Activated CD8-positive, alpha-beta memory T cell treated with anti-CD3 and anti-CD28 coated beads for 36 hours (primary cell): ENCODE data around the gene DOP1A. TPM values are rescaled to one million over a fixed set of nuclear protein-coding genes. Genes with fewer than 3 reads are reported as not detected.

ENCODE experiments used
- CTCF ChIA-PET: fragments of 350-600 bp; sonication (Branson Sonifier 250); formaldehyde crosslinking; loops from one replicate; lab custom pipeline; 2021; ENCODE audit warnings: antibody characterized with exemption; lab: Charles Lee
- POLR2A ChIA-PET: fragments of 350-600 bp; sonication (Branson Sonifier 250); formaldehyde crosslinking; loops from one replicate; lab custom pipeline; 2021; ENCODE audit warnings: antibody characterized with exemption; lab: Charles Lee
- total RNA-seq, 2 experiments: library from RNA; stranded (reverse); gene quantifications; one replicate each; pipeline ENCODE4 v1.2.3, GENCODE V29; 2021

The DOP1A gene, protein sequence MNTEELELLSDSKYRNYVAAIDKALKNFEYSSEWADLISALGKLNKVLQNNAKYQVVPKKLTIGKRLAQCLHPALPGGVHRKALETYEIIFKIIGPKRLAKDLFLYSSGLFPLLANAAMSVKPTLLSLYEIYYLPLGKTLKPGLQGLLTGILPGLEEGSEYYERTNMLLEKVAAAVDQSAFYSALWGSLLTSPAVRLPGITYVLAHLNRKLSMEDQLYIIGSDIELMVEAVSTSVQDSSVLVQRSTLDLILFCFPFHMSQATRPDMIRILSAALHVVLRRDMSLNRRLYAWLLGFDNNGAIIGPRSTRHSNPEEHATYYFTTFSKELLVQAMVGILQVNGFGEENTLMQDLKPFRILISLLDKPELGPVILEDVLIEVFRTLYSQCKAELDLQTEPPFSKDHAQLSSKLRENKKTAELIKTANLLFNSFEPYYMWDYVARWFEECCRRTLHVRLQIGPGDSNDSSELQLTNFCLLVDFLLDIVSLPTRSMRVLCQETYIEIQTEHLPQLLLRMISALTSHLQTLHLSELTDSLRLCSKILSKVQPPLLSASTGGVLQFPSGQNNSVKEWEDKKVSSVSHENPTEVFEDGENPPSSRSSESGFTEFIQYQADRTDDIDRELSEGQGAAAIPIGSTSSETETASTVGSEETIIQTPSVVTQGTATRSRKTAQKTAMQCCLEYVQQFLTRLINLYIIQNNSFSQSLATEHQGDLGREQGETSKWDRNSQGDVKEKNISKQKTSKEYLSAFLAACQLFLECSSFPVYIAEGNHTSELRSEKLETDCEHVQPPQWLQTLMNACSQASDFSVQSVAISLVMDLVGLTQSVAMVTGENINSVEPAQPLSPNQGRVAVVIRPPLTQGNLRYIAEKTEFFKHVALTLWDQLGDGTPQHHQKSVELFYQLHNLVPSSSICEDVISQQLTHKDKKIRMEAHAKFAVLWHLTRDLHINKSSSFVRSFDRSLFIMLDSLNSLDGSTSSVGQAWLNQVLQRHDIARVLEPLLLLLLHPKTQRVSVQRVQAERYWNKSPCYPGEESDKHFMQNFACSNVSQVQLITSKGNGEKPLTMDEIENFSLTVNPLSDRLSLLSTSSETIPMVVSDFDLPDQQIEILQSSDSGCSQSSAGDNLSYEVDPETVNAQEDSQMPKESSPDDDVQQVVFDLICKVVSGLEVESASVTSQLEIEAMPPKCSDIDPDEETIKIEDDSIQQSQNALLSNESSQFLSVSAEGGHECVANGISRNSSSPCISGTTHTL (N-terminal part only)
- total RNA-seq: 1 to 10 TPM; 7.3 to 8.0 TPM

- CTCF ChIA-PET: interaction anchor here (0.8 to 3.9 kb wide), 20 partner anchors 8 to 1160 kb away, joined by 3 to 25 read pairs (median 5); partner anchors contain the start of genes IBTK, PGM3 and RWDD2A
- POLR2A ChIA-PET: interaction anchor here (0.7 to 1.4 kb wide), 3 partner anchors 17 to 819 kb away, joined by 3 to 4 read pairs (median 3); no protein-coding TSS in a partner anchor
Observed at GRCh38 chr6:83067448-83068439, at the start of gene DOP1A. DOP1A (plus strand) TSS chr6:83067671; CDS start chr6:83096978, 29,307 bp downstream.

DNA sequence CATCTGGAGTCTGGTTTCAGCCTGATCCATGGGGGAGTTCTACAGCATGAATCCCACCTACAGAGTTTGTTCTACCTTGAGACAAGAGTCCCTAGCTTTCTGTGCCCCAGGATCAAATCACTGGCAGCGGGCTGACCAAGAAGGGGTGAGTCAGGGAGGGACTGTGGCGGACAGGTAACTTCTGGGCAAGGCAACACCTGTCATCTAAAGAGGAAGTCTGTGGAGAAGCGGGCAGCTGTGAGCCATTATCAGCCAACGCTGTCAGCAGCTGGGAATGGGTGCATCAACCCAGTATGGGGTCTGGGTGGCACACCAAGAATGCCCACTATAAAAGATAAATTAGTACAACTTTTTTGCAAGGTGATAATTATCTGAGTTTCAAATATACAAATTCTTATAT is 47.7 kb upstream of the DOP1A start:
- ChIA-PET CTCF (no interaction called here), POLR2A (no interaction called here)

- CTCF ChIA-PET: no interaction called here
- POLR2A ChIA-PET: no interaction called here
Observed at GRCh38 chr6:83031689-83032088, 35.8 kb upstream of the DOP1A start.

GRCh38 chr6:83038246-83038645 is 29.2 kb upstream of the DOP1A start:
- POLR2A ChIA-PET: no interaction called here
- CTCF ChIA-PET: no interaction called here

DNA sequence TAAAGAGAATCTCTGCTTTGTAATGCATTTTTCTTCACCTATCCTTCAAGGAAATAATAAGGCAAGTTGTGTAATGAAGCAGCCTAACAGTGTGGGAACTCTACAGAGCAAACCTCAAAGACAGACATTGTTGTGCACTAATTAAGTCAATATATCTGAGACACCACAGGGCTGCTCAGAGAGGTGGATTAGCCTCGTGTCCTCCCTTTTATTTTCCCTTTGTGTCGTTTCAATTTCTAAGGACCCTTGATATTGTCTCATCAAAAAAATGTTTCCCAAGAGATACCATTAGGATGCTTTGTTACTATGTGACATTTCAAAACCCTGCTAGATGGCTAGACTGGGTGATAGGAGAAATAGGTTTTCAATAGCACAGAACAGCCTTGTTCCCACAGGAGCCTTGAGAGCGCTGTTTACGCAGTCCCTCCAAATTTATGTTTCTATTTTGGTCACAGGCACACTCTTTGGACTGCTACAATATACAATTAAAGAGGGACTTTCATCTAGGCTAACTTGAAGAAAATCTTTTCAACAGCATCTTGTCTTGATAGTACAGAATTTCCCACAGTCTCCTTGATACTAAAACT is 24.9 kb upstream of the DOP1A start:
- ChIA-PET POLR2A (no interaction called here), CTCF (no interaction called here)

DNA sequence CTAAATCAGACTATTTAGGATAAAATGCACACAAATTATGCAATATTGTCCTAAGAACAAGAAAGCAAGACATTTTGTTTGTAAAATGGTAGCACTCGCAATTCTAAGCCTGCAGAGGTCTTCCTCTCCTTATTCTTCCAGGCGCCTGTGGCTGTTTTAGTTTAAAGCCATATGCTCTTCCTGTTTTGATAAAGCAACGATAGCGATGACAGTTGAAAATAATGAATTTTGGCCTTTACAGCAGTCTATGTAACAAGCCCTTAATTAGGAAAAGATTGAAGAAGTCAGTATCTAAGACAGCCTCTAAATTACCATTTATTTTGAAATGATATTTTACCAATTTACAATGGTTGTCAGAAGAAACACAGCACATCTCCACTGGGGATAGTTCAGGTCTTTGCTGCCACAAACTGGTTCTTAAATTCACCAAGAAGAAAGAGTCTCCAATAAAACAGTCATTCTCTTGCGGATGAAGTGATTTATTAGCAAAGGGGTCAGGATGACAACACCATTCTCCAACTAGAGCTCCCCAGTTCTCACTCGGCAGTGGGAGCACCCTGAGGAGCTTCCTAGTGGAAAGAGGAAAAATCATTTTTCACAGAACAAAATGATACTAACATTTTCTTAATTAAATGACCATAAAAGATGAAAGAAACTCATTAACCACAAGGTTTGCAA is 23.2 kb upstream of the DOP1A start:
- POLR2A ChIA-PET: no interaction called here
- CTCF ChIA-PET: no interaction called here

DNA sequence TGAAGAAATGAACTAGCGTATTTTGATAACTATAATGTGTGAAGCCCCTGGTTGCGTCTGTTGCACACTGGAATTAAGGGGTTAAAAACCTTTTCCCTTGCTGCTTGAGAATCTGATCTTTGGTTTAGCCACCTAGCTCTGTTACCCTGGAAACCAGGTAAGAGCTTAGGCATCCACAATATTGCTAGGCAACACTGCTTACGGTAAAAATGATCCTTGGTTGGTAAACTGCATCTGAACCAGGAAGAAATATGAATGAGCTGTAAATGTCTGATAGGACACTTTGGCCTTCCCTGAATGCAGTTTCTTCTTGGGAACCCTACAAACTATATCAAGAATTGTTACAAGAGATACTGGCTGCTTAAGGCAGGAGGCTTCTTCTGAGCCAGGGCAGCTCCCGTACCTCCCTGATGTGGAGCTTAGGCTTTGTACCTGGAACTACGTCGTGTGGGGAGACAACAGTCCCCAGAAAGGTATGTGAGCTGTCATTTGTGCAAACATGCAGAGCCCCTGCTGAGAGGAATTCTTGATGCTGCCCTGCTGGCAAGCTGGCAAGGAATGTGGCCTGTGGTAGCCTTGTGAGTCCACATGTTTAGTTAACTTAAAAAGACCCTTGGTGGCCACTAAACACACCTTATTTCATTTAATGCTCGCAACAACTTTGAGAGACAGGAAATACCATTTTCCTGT is 20.3 kb upstream of the DOP1A start:
- CTCF ChIA-PET: no interaction called here
- POLR2A ChIA-PET: no interaction called here

- POLR2A ChIA-PET: no interaction called here
- CTCF ChIA-PET: no interaction called here
Observed at GRCh38 chr6:83051377-83052172, 15.9 kb upstream of the DOP1A start.

GRCh38 chr6:83053678-83054077 is 13.8 kb upstream of the DOP1A start:
- POLR2A ChIA-PET: no interaction called here
- CTCF ChIA-PET: interaction anchor here (0.8 to 4.0 kb wide), 3 partner anchors 13 to 786 kb away, joined by 3 to 25 read pairs (median 3); partner anchors contain the start of genes DOP1A and UBE3D

- ChIA-PET POLR2A (interaction anchor here (0.5 kb wide), 1 partner anchor 807 kb away, joined by 5 read pairs; no protein-coding TSS in a partner anchor), CTCF (interaction anchor here (1.6 to 4.0 kb wide), 2 partner anchors 11 to 785 kb away, joined by 3 to 25 read pairs; partner anchors contain the start of genes DOP1A and UBE3D)
Observed at GRCh38 chr6:83055366-83055964, 12.0 kb upstream of the DOP1A start.

DNA sequence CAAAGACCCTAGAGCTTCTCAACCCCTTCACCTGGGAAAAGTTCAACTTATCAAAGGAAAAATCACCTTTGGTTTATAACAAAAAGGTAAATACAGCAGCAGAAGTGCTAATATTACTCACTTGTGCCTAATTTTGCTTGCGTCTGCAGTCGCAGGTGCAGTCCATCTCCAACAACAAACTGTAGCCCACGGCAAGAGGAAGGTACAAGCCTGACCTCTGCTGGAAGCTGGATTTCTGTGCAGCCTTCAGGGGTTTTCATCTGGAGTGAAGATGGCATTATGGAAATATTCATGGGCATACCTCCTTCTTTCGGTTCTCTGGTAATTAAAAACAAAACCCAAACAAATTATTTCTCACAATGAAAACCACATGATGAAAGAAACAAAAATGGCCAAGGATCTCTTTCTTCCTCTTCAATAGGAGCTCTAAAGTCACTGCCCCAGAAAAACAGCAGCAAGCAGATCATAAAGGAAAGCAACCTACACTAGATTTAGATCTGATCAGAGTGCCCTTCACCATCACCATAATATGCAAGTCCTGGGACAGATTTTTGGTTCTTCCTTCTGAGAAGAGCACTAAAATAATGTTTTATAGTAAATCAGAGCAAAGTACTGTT is 9.7 kb upstream of the DOP1A start:
- CTCF ChIA-PET: interaction anchor here (0.6 to 1.6 kb wide), 3 partner anchors 8 to 805 kb away, joined by 3 to 5 read pairs (median 3); partner anchors contain the start of gene DOP1A
- POLR2A ChIA-PET: no interaction called here

DNA sequence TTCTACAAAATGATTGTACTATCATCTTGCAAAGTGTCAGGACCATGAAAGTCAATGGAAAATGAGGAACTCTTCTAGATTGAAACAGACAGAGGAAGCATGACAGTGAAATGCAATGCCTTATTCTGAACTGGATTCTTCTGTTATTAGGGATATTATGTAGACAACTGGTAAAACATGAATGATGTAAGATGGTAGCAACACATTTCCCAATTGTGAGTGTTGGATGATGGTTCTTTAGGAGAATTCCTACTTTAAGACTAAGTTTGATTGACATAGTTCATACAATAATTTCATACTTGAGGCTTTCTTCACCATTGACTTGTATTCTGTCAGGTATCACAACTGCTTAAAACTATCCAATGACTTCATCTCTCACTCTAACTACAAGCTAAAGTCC is 6.3 kb upstream of the DOP1A start:
- POLR2A ChIA-PET: no interaction called here
- CTCF ChIA-PET: no interaction called here

DNA sequence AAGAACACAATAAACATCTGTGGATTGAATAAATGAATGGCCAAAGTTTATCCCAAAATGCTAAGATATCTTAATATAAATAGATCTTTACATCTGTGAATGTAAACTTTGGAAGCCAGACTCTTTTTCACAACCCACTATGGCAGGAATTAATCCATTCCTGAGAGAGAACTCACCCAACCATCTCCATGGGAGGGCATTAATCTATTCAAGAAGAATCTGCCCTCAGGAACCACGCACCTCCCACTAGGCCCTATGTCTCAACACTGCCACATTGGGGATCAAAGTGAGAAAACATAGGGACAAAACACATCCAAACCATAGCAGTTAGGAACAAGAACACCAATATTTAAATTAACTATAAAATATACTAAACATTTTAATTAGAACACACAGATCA is 5.2 kb upstream of the DOP1A start:
- POLR2A ChIA-PET: no interaction called here
- CTCF ChIA-PET: no interaction called here

DNA sequence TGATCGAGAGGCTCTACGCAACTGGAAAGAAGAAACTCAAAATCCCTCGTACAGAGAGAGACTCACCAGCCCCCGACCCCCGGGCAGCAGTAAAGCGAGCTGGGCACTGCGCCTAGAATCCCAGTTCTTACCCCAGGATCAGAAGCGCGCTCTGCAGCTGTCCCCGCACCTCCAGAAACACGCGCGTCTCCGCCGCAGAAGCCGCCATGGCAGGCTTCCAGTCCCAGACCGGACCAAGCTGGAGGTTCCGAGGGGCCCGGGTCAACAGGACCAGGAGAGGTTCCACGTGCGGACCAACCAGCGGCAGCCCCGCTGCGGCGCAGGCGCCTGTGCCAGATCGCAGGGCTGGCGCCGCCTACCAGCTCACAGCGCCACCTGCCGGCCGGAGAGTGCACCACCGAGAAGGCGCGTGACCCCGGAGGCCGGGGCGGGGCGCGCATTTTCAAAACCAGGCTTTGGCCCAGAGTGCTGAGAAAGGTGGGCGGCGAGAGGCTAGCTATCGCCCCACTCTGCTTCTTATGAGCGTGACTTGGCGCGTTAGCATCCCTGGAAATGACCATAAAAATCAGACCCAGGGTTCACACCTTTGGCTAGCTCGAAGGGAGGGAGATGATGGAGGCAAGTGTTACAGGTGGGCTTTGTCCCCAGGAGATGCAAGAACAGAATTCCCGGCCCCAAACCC is 1.8 kb upstream of the DOP1A start, which contains the start of gene UBE3D:
UBE3D (minus strand) TSS at position 331 of the 682 bp plus-strand sequence; CDS start at position 208, 123 bp downstream.
- ChIA-PET CTCF (interaction anchor here (0.7 to 3.9 kb wide), 22 partner anchors 8 to 819 kb away, joined by 3 to 25 read pairs (median 4); partner anchors contain the start of gene IBTK), POLR2A (interaction anchor here (0.9 to 1.6 kb wide), 2 partner anchors 123 to 817 kb away, joined by 3 to 6 read pairs; no protein-coding TSS in a partner anchor)
